ENCODE data around the gene BAZ2B. TPM values are rescaled to one million over a fixed set of nuclear protein-coding genes. Genes with fewer than 3 reads are reported as not detected.

BAZ2B gene, protein sequence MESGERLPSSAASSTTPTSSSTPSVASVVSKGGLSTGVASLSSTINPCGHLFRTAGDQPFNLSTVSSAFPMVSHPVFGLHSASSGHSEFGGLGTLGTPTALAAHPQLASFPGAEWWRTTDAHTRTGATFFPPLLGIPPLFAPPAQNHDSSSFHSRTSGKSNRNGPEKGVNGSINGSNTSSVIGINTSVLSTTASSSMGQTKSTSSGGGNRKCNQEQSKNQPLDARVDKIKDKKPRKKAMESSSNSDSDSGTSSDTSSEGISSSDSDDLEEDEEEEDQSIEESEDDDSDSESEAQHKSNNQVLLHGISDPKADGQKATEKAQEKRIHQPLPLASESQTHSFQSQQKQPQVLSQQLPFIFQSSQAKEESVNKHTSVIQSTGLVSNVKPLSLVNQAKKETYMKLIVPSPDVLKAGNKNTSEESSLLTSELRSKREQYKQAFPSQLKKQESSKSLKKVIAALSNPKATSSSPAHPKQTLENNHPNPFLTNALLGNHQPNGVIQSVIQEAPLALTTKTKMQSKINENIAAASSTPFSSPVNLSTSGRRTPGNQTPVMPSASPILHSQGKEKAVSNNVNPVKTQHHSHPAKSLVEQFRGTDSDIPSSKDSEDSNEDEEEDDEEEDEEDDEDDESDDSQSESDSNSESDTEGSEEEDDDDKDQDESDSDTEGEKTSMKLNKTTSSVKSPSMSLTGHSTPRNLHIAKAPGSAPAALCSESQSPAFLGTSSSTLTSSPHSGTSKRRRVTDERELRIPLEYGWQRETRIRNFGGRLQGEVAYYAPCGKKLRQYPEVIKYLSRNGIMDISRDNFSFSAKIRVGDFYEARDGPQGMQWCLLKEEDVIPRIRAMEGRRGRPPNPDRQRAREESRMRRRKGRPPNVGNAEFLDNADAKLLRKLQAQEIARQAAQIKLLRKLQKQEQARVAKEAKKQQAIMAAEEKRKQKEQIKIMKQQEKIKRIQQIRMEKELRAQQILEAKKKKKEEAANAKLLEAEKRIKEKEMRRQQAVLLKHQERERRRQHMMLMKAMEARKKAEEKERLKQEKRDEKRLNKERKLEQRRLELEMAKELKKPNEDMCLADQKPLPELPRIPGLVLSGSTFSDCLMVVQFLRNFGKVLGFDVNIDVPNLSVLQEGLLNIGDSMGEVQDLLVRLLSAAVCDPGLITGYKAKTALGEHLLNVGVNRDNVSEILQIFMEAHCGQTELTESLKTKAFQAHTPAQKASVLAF (N-terminal part only)
- 17.9 TPM for polyA plus RNA-seq (2012; ENCODE audit: low read depth, missing spikeins)

DNA sequence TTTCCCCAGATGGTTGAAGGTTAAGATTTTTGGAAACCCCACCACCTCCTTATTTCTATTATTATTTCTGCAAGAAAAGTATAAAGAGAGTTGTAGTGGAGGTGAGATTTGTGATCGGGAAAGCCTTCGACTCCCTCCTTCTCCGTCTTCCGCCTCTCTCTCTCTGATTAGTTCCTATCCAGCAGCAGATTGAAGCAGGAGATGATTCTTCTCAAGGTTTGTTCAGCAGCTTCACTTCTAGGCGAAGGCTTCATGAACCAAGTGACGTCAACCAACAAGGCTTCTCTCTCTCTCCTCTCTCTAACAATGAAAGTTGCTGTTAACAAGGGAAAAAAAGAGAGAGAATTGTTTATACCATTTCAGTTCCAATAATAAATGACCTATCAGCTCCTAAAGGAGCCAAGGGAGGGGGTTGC is at the start of gene BAZ2B:
TSS of gene BAZ2B (minus strand) at position 263 of the 416 bp plus-strand sequence. CDS start 137,829 bp downstream, outside the sequence.
- peak; percentile 92 for FAIRE-seq
- no peak for DNase-seq (ENCODE audit: insufficient read length, low spot score)
- no peak for TF ChIP-seq POLR2A (IDR thresholded peaks at IDR 0.05; ENCODE audit: low read depth, low read length)
- no peak for TF ChIP-seq POLR2AphosphoS5 (IDR thresholded peaks at IDR 0.05; ENCODE audit: low read depth, low read length)
- no peak for TF ChIP-seq TAF1 (IDR thresholded peaks at IDR 0.05; ENCODE audit: low read depth, low read length)
- TF ChIP-seq POU2F2 (IDR thresholded peaks at IDR 0.05; ENCODE audit: low read depth, low read length): no peak
- TF ChIP-seq PAX5 (IDR thresholded peaks at IDR 0.05; ENCODE audit: insufficient read depth, low read length, severe bottlenecking): no peak

DNA sequence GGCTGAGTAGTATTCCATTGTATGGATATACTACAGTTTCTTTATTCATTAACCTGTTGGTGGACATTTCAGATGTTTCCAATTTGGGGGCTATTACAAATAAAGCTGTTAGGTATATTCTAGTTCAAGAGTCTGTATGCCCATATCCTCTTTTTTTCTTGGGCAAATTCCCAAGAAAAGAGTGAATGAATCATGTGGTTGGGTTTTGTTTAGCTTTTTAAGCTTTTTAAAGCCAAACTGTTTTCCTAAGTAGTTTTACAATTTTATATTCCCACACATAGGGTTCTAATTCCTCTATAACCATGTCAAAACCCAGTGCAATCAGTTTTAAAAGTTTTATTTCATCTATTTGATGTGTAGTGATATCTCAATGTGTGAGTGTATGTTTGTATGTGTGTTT is 44.9 kb upstream of the BAZ2B start:
- FAIRE-seq (no peak), DNase-seq (ENCODE audit: insufficient read length, low spot score) (no peak)
- TF ChIP-seq POU2F2 (IDR thresholded peaks at IDR 0.05; ENCODE audit: low read depth, low read length): no peak

DNA sequence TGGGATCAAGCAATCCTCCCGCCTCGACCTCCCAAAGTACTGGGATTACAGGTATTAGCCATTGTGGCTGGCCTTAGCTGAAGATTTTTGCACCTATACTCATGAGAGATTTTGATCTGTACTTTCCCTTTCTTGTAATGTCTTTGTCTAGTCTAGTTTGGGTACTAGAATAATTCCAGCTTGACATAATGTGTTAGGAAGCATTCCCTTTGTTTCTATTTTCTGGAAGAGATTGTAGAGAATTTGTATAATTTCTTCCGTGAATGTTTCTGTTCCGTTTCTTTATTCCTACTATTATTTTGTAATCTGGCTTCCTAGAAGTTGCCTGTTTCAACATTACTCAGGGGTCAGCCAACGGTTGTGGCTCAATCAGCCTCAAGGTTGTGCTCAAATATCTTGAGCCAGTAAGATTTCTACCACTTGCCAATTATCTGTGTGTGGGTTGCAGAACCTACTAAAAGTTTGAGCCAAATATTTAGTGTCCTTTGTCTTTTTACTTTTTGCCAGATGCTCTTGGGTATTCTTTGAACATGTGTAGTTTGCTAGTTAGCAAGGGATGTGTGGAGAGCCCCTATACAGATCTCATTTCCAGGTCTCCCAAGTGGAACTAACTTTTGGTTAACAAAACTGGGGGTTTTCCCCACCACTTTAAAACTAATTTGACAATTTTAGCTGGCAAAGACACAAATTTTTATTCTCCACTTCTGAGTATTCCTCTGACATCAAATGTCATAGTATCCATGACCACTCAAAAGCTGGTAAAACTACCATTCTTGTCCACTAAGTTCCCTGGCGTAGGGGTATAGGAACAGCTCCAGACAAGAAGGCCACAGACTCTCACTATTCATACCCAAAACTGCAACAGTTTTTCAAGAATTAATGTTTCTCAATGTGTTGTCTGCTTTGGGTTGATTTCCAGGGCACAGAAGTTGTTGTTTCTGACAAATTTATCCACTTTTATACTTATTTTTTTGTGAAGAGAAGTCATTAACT is 42.8 kb upstream of the BAZ2B start:
- FAIRE-seq: no peak
- no peak for DNase-seq (ENCODE audit: insufficient read length, low spot score)
- TF ChIP-seq POU2F2 (IDR thresholded peaks at IDR 0.05; ENCODE audit: low read depth, low read length) (no peak), POLR2AphosphoS5 (IDR thresholded peaks at IDR 0.05; ENCODE audit: low read depth, low read length) (no peak), SPI1 (IDR thresholded peaks at IDR 0.05; ENCODE audit: low read depth, low read length) (no peak), POLR2A (IDR thresholded peaks at IDR 0.05; ENCODE audit: low read depth, low read length) (no peak), PAX5 (IDR thresholded peaks at IDR 0.05; ENCODE audit: insufficient read depth, low read length, severe bottlenecking) (no peak), TAF1 (IDR thresholded peaks at IDR 0.05; ENCODE audit: low read depth, low read length) (no peak)

DNA sequence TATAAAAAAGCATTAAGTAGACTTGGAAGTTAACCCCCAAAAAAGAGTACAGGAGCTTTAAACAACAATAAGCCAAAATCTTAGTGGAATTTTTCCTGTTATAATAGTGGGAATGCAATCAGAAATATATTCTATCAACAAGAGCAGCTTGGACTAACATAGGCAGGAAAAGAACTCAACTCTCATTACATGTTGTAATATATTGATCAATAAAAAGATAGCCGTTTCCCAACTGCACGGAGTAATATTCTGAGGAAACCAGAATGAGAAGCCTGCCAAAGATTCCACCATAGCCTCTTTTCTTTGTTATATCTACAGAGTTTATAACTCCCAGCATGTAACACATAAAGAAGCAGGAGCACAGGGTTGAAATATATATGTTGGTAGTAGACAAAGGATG is 37.6 kb upstream of the BAZ2B start:
- DNase-seq (ENCODE audit: insufficient read length, low spot score) (no peak), FAIRE-seq (no peak)
- no peak for TF ChIP-seq POU2F2 (IDR thresholded peaks at IDR 0.05; ENCODE audit: low read depth, low read length)
- no peak for TF ChIP-seq POLR2AphosphoS5 (IDR thresholded peaks at IDR 0.05; ENCODE audit: low read depth, low read length)
- no peak for TF ChIP-seq SPI1 (IDR thresholded peaks at IDR 0.05; ENCODE audit: low read depth, low read length)
- TF ChIP-seq PAX5 (IDR thresholded peaks at IDR 0.05; ENCODE audit: insufficient read depth, low read length, severe bottlenecking): no peak
- TF ChIP-seq TAF1 (IDR thresholded peaks at IDR 0.05; ENCODE audit: low read depth, low read length): no peak
- TF ChIP-seq POLR2A (IDR thresholded peaks at IDR 0.05; ENCODE audit: low read depth, low read length): no peak

DNA sequence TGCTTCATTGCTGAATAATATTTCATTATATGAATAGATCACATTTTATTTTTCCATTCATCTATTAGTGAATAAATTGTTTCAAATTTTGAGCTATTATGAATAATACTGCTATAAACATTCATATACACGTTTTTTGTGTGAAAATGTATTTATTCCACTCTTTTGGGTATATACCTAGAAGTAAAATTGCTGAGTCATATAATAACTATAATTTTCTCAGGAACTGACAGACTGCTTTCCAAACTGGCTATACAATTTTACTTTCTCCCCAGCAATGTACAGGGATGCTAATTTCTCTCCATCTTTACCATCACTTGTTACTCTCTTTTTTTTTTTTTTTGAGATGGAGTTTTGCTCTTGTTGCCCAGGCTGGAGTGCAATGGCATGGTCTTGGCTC is 35.5 kb upstream of the BAZ2B start:
- FAIRE-seq (no peak), DNase-seq (ENCODE audit: insufficient read length, low spot score) (no peak)
- TF ChIP-seq POU2F2 (IDR thresholded peaks at IDR 0.05; ENCODE audit: low read depth, low read length) (no peak), TAF1 (IDR thresholded peaks at IDR 0.05; ENCODE audit: low read depth, low read length) (no peak), POLR2AphosphoS5 (IDR thresholded peaks at IDR 0.05; ENCODE audit: low read depth, low read length) (no peak)

DNA sequence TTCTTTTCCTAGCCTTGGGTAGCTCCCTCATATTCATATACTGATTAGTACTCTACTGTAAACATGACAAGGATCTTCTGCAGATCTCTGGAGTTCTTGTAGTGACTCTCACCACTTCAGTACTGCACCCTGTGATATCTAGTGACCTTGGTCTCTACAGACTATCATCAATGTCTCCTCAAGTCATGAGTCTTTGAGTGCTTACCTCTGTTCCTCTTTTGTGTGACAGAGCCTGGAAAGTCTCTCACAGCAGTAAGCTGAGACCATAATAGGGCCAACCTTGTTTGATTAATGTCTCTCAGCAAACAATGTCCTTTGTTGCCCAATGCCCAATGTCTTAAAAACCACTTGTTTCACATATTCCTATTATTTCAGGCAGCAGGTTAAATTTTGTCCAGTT is 34.2 kb upstream of the BAZ2B start:
- 0 out of 2 replicates have a peak, but pooled peaks have one; percentile 1 for TF ChIP-seq SPI1 (IDR thresholded peaks at IDR 0.05; ENCODE audit: low read depth, low read length)
- no peak for TF ChIP-seq POU2F2 (IDR thresholded peaks at IDR 0.05; ENCODE audit: low read depth, low read length)
- FAIRE-seq (no peak), DNase-seq (ENCODE audit: insufficient read length, low spot score) (no peak)

DNA sequence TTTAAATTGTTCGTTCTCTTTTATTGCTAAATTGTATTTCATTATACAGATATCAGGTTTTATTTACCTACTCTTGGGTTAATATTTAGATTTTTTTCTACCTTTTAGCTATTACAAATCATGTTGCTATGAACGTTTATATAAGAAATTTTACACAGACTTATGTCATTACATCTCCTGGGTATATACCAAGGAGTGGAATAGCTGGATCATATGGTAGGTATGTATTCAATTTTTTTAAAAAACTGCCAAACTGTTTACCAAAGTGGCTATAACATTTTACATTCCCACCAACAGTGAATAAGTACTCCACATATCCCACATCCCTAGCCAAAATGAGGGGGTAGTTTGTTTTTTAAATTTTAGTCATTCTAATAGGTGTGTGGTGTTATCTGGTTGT is 32.3 kb upstream of the BAZ2B start:
- no peak for TF ChIP-seq SPI1 (IDR thresholded peaks at IDR 0.05; ENCODE audit: low read depth, low read length)
- no peak for TF ChIP-seq TAF1 (IDR thresholded peaks at IDR 0.05; ENCODE audit: low read depth, low read length)
- no peak for TF ChIP-seq POLR2A (IDR thresholded peaks at IDR 0.05; ENCODE audit: low read depth, low read length)
- no peak for TF ChIP-seq PAX5 (IDR thresholded peaks at IDR 0.05; ENCODE audit: insufficient read depth, low read length, severe bottlenecking)
- TF ChIP-seq POLR2AphosphoS5 (IDR thresholded peaks at IDR 0.05; ENCODE audit: low read depth, low read length): no peak
- no peak for TF ChIP-seq POU2F2 (IDR thresholded peaks at IDR 0.05; ENCODE audit: low read depth, low read length)
- FAIRE-seq (no peak), DNase-seq (ENCODE audit: insufficient read length, low spot score) (no peak)

DNA sequence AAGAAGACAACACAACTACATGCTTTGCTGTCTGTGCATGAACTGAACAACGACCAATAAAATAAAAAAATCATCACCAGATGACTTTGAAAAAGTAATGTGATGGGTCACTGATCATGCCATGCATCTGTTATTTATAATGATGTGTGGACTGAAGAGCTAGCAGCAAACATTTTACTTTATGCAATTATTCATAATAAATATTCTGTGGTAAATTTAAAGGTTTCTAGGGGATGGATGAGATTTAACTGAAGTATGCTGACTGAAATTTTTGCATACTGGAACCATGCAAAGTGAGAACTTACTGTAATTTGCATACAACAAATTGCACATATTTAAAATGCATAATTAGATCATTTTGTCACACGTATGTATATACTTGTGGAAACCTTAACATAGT is 31.3 kb upstream of the BAZ2B start:
- TF ChIP-seq TAF1 (IDR thresholded peaks at IDR 0.05; ENCODE audit: low read depth, low read length): no peak
- TF ChIP-seq POLR2A (IDR thresholded peaks at IDR 0.05; ENCODE audit: low read depth, low read length): no peak
- TF ChIP-seq PAX5 (IDR thresholded peaks at IDR 0.05; ENCODE audit: insufficient read depth, low read length, severe bottlenecking): no peak
- no peak for TF ChIP-seq SPI1 (IDR thresholded peaks at IDR 0.05; ENCODE audit: low read depth, low read length)
- no peak for TF ChIP-seq POU2F2 (IDR thresholded peaks at IDR 0.05; ENCODE audit: low read depth, low read length)
- no peak for TF ChIP-seq POLR2AphosphoS5 (IDR thresholded peaks at IDR 0.05; ENCODE audit: low read depth, low read length)
- DNase-seq (ENCODE audit: insufficient read length, low spot score): no peak
- FAIRE-seq: no peak
